ENCODE results near the gene KCNJ10.

KCNJ10 gene

DNA sequence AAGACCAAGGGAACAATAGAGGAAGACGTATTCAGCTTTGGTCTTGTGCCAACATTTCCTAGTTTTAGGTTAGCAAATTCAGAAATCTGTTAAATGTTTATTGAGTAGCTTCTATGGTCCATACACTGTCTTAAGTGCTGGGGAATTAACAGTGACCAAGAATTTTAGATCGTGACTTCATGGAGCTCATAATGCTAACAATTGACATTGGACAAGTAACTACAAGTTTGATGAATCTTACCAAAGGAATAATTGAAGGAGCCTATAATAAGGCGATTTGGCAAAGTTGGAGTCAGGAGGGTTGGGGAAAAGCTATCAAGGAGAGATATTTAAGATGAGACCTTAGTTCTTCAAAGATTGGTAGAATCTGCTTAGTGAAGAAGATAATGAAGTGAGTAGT, 114.5 kb downstream of the KCNJ10 start:
- no peak for DNase-seq

DNA sequence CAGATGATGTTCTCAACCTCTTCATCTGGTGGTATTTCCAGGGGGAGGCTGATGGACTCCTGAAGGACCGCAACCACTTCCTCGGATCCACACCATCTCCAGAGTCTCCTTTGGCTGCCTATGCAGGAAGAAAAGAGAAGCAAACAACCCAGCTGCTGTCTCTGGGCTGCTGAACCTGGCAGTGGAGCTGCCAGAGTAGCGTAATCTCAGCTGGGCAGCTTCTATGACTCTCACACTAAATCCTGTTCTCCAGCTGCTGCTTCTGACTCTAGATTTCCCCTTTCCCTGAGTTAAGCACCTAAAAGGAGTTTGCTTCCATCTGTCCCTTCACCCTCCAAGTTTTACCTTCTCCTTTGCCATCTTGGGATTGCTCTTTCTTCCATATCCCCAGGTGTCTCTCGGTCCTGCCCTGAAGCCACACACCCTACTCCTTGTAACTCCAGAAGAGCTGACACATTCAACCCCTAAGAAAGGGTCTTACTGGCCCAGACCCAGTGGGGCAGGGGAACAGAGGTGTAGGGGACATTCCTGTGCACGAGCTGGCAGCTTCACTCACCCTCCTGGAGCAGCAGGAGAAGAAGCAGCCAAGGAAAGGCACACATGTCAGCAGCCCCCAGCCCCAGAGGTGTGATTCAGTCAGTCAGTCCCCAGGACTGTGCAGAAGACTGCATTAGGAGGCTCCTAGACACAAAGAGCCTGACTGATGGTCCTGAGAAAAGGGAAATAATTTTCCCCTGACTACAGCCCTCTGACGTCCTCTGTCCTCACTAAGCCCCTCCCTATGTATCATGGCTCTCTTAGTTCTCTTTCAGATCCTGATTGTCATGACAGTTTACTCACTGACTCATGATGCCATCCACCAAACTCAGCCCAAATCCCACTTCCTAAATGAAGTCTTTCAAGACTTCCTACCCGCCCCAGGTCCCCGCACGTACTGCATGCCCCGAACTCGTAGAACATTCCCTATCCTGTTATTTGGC, 116.1 kb downstream of the KCNJ10 start, which contains the start of gene SLAMF9:
Gene SLAMF9, minus strand, starts transcription at position 702 of the 980 bp plus-strand sequence. Its CDS starts 100 bp downstream, at position 602.
- peak in 1 of 2 donors; percentile 32 for DNase-seq

- no peak for DNase-seq
Measured at GRCh38 chr1:159952932-159953331, 117.0 kb downstream of the KCNJ10 start.

- no peak for DNase-seq
Measured at GRCh38 chr1:159951551-159951950, 118.4 kb downstream of the KCNJ10 start.

- DNase-seq: no peak
Measured at GRCh38 chr1:159951016-159951415, 118.9 kb downstream of the KCNJ10 start.

DNA sequence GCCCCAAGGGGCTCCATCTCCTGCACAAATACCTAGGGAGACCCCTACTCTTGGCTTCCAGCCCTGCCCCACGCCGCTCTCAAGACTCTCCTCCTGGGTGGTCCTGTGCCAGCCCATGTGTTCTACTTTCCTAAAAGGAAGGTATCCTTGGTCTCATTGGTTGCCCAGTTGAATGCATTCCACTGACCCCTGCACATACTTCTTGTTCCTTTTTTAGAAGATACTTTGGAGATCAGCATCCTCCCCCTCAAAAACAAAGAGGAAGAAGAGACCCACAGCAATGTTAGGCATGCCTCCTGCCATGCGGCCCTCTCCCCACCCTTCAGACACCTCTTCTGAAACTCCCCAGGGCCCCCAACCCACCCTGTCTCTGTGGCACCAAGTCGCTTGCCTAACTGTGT, 120.0 kb downstream of the KCNJ10 start:
- no peak for DNase-seq

- no peak for DNase-seq
Measured at GRCh38 chr1:159949123-159949522, 120.8 kb downstream of the KCNJ10 start.

Data from CD4-positive, alpha-beta T cell treated with Interleukin-4 for 1 hour (primary cell).